Stimulated activated CD4-positive, alpha-beta T cell treated with anti-CD3 and anti-CD28 coated beads, Interleukin-2, amount 100 ng/mL, for 4 hours (primary cell): Measurements from ENCODE around the gene TIGD4.
"Not testable (repeated sequence)": the region's sequence is repeated elsewhere in the genome, so short reads cannot be mapped to it uniquely, and the experiment has no call there.

Experiments used
- DNase-seq: peaks from one replicate; pipeline ENCODE4 v3.0.0-alpha.2; 2020; ENCODE audit warnings: low read depth

TIGD4 gene

DNA sequence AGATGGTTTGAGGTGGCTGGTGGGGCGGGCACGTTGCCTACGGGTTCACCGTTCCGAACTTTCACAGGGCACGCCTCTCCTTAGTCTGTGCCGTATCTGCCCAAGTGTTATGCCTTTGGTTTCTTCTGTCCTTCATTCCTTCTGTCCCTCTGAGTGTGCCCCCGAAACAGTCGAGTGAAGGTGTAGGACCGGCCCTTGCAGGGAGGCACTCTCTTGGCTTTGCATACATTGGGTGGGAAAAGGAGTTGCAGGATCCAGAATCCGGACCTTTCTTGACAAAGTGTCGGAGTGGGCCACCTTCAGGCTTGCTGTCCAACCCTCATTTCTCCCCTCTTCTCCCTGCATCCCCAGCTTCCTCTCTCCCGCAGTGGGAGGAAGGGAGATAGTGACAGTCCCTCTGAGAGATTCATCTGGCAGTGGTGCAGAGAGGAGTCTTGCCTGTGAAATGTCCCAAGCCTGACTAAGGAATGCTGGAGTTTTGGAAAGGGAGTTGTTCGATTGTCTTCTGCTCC is 793 bp upstream of the TIGD4 start:
- peak; percentile 59 for DNase-seq

DNA sequence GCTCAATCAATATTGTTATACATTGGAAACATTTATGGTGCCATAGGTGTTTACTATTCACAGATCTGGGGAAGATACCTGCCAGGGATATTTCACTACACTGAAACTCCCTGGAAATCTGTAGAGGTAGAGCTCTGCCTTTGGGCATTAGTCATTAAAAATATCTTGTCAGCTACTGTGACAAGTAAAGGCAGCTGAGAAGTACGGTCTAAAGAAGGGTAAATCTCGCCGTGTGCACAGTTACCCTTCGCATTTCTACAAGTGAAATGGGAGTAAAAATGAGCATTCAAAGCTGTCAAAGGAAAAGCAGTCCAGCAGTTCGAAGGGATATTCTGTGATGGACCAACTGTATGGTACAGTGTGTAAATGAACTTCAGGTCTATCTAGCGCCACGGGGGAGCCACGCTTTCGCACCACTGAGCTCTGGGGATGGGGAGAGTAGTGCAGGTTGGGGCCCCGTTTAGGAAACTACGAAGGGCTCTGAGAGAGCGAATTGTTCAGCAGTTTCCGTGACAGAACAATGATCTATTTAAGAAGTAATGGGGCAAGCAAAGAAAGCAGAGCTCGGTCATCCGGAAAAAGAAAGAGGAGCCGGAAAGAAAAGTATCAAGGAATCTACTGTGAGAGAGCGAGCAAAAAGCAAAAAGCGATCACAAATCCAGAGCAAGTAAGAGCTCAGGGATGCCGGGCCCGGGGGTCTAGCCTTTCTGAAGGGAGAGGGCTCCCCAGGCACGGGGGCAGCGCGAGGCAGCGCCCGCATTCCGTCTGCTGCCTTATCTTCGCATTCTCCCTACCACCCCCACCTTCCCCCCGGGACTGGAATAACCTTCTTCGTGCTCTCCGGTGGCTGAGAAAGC is 646 bp downstream of the TIGD4 start:
- no peak for DNase-seq

DNA sequence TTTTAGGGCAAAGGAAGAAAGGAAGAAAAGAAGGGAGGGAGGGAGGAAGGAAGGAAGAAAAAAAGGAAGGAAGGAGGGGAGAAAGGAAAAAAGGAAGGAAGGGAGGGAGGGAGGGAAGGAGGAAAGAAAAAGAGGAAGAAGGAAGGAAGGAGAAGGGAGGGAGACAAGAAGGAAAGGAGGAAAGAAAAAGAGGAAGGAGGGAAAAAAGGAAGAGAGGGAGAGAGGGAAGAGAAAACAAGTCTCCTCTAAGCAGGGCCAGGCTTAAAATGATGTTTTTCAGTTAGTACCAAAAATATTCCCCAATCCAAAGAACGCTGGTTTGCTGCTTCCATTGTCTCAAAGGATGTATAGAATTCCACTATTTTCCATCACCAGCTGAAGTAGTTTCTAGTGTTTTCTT is 2.0 kb downstream of the TIGD4 start:
- DNase-seq: no peak

DNA sequence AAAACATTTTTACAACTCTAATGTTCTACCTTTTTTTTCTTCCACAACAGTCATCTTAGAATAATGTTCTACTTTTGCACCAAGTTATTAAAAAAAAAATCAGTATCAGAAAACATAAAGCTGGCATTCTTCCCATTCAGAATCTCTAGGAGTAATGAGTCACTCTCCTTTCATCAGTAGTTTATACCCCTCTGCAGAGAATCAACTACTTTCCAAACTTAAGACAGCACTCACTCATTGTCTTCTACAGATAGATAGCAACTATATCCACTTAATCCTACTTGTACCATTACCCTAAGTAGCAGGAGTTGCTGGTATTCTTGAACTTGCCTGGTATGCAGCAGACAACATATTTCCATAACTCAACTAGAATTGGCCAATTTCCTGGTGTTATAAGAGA is 3.2 kb downstream of the TIGD4 start:
- no peak for DNase-seq

DNA sequence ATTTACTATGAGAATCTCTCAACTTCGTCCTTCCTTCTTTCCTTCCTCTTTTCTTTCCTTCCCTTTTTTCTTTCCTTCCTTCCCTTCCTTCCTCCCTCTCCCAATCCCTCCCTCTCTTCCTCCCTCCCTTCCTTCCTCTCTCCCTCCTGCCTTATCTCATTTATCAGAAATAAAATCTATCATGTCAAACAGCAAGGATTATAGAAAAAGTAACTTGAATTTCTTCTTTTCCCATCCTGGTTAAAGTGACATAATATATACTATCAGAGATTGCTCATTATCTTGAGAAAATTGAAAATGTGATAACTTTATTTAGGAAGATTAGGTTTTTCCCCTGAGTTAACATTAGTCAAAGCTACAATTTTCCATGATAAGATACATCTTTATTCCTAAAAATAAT is 5.6 kb downstream of the TIGD4 start:
- DNase-seq: no peak

DNA sequence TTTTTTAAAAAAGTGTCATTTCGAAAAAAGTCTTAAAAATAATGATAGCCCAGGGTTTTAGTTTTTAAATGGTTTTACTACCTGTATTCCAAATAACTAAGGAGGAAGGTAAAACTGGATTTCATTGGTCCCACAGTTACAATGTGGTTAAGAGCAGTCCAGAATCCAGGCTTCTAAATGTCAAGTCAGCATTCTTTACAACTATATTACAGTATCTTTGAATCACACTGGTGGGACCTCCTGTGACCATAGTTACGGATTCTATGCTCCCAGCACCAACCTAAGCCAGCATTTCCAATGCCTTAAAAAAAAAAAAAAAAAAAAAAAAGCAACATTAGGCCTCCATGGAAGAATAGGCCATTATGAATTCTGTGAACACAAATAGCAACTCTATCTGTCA is 6.2 kb downstream of the TIGD4 start:
- no peak for DNase-seq

DNA sequence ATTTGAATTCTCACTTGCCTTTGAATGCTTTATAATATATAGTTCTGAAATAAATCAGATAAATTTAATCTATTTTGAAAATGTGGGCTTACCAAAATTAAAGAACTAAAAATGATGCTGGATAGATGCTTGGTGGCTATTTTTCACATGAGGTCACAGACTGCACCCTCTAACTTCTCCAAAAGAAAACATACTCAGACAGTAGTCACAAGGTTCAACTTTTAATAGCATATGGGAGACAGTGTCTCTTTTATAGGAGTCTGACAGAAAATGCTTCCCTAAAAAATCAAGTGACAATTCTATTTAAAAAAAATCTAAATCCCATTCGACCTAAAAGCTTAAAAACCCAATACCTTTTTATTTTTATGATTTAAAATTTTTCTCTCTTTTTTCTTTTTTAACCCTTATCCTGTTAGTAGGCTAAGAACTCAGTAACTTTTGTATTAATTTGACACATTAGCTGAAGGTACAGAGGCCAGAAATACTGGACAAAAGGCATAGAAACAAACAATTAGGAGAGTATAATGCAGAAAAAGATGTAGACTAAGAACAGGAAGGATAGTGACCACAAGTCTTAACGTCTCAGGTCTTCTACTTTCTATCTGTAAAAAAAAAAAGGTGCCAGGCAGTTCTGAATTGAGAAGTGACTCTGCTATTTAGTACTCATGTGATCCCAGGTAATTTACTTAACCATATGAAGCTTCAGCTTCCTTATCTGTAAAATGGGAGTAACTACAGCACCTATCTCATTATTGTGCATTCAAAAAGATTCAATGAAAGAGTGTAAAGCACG is 7.6 kb downstream of the TIGD4 start:
- DNase-seq: no peak

DNA sequence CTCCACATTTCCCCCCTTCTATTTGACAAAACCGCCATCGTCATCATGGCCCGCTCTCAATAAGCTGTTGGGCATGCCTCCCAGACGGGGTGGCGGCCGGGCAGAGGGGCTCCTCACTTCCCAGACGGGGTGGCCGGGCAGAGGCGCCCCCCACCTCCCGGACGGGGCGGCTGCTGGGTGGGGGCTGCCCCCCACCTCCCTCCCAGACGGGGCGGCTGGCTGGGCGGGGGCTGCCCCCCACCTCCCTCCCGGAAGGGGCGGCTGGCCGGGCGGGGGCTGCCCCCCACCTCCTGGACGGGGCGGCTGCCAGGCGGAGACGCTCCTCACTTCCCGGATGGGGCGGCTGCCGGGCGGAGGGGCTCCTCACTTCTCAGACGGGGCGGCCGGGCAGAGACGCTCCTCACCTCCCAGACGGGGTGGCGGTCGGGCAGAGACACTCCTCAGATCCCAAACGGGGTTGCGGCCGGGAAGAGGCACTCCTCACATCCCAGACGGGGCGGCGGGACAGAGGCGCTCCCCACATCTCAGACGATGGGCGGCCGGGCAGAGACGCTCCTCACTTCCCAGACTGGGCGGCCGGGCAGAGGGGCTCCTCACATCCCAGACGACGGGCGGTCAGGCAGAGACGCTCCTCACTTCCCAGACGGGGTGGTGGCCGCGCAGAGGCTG is 14.3 kb downstream of the TIGD4 start:
- not testable (repeated sequence) for DNase-seq

DNA sequence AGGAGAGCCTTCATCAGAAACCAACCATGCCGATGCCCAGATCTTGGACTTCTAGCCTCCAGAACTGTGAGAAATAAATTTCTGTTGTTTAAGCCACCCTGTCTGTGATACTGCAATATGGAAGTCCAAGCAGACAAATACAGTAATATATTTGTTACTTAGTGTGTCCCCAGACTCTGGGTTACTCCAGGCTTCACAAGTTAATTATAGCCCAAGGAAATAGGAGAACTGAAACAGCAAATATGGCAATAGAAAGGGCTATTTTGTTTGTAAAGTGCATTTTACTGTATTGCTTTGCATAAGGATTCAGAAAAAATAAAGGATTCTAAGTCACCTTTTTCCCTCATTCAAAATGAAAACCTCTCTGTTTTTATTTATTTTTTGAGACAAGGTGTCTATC is 15.7 kb downstream of the TIGD4 start:
- DNase-seq: no peak

DNA sequence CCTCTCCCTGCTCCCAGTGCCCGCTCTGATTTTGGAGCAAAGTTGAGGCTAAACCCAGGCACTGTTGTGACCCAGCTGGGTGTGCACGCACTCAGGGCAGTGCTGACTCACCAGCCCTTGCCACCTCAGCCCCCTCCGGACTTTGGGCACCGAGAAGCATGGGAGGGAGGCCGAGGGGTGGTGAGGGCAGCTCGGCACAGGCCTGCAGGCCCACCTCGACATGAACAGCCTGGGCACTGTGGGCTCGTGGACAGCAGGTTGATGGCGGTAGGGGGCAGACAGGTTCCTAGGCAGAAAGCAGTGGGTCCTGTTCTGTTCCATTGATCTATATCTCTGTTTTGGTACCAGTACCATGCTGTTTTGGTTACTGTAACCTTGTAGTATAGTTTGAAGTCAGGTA is 30.9 kb downstream of the TIGD4 start:
- DNase-seq: no peak

DNA sequence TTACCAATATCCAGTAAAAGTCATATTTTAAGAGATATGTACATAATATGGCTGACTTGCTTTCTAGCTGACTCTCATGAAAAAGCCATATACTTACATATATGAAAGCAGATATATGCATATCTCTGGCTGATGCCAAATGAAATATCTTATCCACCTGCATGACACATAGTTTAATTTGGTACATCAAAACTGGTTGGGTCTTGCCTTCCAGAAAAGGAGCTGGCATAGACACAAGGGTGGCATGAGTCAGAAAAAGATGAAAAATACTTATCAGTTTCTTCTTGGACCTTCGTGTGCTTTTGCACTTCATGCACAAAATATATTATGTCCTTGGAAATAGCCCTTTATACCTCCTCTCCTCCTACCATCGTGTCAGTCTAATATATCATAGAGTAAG is 32.1 kb downstream of the TIGD4 start:
- no peak for DNase-seq

DNA sequence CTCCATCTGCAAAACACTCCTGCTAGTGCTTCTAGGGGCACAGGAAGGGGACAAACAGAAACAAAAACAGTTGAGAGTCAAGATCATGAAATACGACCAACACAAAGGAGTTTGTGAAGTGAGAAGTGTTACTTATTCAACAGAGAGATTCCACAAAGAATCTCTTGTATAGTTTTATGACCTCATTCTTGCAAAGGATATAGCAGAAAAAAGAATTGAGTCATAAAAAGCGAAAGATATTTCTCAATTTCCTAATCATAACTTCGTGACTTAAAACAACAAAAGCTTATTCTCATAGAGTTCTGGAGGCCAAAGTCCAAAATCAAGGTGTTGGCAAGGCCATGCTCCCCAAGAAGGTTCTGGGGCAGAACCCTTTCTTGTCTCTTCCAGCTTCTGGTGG is 40.7 kb downstream of the TIGD4 start:
- DNase-seq: no peak

DNA sequence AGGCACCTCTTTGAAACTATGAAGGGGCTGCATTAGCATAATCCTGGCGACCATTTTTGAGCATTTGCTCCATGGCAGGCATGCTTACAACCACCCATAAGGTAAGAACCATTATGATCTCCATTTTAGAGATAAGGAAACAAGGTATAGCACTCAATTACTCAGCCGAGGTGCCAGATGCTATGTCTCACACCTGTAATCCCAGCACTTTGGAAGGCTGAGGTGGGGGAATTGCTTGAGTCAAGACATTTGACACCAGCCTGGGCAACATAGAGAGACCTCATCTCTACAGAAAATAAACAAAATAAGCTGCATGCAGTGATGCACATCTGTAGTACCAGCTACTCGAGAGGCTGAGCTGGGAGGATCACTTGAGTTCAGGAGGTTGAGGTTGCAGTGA is 43.6 kb downstream of the TIGD4 start:
- no peak for DNase-seq

DNA sequence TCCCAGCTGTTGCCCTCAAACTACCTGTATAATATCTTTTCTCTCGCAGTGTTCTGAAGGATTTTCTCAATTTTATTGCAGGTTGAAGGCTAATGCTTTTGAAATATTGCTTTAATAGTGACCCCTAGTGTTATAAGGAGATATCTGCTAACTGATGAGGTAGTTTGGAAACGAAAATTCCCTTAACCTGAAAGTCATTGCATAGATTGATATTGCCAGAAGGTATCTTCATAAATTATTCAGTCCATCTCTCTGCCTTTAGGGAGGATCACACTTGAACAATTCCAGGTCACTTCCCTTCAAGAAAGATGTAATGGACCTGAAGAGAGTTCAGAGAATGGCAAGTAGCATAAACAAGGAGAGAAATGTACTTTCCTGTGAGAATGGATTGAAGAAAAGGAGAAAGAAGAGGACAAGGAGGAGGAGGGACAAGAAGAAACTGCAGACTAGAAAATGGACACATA is 44.1 kb downstream of the TIGD4 start:
- DNase-seq: no peak

DNA sequence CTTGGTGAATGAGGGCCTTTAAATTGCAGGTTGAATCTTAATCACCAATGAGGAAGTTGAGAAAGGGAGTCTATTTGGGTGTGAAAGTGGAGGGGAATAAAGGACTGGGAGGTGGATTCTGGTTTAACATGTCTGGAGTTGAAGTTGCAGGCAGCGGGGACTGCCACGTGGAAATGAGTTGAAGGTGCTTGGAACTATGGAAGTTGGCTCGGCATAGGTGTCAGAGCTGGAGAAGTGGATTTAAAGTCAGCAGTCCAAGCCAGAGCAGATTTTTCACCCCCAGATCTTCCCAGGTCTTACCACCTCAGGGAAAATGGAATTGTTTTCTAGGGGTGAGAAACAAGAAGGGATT is 44.9 kb downstream of the TIGD4 start:
- no peak for DNase-seq

DNA sequence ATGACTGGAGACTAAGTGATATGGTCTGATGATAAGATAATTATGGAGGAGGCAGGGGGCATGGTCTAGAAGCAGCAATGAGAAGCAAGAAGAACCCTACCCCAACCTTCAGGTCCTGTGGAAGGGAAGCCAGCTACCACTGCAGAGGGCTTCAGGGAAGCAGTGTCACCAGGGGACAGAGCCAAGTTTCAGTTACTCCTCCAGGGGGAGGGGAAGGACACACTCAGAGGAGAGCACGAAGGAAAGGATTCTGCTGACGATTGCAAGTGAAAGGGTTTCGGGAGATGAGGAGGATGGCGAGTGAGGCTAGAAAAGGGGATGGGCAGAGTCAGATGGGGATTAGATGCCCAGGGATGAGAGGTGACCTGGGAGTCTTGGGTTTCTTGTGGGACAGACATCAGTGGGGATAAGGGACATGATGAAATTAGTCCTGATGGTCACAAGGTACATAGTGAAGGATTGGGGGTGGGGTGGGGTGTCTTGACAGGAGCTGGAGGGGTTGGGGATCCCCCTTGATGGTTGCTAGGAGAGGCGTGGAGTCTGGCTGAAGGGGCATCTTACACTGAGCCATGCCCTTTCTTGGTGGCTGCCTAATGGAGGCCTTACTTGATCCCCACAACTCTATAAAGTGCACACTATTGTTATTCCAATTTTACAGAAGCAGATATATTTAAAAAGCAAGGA is 45.4 kb downstream of the TIGD4 start:
- no peak for DNase-seq

DNA sequence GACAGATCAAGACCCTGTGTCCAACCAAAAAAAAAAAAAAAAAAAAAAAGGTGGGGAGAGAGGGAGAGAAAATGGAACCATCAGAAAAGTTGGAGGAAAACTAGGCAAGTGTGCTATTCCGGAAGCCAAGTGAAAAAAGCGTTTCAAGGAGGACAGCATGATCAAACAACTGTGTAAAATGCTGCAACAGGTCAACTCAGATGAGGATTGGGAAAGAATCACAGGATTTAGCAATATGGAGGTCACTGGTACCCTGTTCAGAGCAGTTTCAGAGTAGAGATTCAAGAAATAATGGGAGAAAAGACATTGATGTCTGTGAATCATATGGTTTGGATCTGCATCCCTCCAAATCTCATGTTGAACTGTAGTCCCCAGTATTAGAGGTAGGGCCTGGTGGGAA is 47.5 kb downstream of the TIGD4 start:
- no peak for DNase-seq

DNA sequence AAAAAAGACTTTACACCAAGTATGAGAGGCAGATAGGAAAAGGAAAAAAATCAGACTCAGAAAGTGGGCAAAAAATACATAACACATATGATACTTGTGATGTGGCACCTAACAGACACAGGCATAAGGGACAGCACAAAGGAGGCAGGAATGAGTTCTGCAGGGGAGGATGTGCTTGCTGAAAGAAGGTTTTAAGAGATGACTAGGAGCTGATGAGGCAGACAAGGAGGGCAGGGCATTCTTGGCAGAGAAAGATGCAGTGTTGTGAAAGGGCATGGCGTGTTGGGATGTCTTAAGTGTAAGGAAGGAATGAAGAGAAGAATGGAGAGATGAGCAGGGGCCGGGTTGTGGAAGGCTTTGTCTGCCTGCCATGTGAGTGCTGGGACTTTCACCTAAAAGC is 50.1 kb downstream of the TIGD4 start:
- no peak for DNase-seq

DNA sequence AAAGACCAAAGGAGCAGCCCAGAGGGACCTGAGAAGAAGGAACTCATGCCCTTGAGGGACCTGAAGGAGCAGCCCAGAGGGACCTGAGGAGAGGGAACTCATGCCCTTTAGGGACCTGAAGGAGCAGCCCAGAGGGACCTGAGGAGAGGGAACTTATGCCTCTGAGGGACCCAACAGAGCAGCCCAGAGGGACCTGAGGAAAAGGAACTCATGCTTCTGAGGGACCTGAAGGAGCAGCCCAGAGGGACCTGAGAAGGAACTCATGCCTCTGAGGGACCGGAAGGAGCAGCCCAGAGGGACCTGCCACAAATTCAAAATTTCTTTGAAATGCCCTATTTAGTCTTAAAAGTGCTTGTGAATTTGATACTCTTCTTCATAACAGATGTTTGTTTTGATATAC is 51.2 kb downstream of the TIGD4 start:
- no peak for DNase-seq

DNA sequence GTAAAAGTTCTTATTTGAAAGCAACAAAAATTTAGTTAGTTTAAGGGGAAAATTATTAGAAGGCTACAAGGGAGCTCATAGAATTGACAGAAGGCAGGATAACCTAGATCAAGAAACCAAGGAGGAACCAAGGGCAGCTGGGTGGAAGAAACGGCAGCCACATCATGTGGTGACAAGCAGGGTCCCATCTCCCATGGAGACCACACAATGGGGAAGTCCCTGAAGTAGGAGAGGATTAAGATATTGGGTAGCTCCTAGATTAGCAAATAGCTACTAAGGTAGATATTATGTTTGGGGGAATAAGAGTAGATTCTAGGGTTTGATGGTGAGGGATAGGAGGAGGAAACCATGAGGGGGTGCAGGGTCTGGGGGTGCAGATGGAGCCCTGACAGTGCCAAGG is 51.7 kb downstream of the TIGD4 start:
- no peak for DNase-seq

DNA sequence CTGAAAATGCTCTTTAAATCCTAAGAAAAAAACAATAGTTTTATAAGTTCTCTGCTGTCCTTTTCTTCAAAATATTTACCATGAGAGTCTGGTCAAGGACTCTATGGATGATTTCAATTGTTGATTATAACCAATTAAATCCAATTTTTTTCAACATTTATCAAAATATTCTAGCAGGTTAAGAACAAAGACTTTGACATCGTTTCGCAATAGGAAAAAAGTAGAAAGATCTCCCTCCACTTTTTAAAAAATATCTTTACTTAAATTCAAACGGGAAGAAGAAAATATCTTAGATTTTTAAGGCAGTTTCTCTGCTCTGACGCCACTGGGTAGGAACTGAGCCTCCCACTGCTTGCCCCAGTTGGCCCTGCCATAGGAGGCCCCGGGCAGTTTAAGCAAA is 55.0 kb downstream of the TIGD4 start:
- no peak for DNase-seq

DNA sequence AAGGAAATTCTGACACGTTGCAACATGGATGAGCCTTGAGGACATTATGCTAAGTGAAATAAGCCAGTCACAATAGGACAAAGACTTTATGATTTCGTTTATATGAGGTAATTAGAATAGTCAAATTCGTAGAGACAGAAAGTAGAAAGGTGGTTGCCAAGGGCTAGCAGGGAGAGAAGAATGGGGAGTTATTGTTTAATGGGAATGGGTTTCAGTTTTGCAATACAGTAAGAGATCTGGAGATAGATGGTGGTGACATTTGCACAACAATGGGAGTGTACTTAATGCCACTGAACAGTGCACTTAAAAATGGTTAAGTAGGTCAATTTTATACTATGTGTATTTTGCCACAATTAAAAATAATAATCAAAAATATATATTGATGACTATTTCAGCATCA is 56.3 kb downstream of the TIGD4 start:
- DNase-seq: no peak
